ENCODE results near the gene PALLD. TPM values are rescaled to one million over a fixed set of nuclear protein-coding genes. Genes with fewer than 3 reads are reported as not detected.

The PALLD gene
- total and polyA plus RNA-seq, 2 donors (not counting 3 experiments of a cell fraction or from before 2014, with no cell fraction given), result 13.4 to 48.2 TPM

GRCh38 chr4:168826620-168827019 lies 329.8 kb downstream of the PALLD start:
- TF ChIP-seq FOS (IDR thresholded peaks at IDR 0.05; ENCODE audit: borderline replicate concordance, insufficient read depth, low read length), result no peak
- TF ChIP-seq POLR2A (IDR thresholded peaks at IDR 0.05; ENCODE audit: low read depth, low read length), result no peak
- TF ChIP-seq MYC (IDR thresholded peaks at IDR 0.05; ENCODE audit: low read depth, low read length), result no peak
- no peak for TF ChIP-seq MAX (IDR thresholded peaks at IDR 0.05; ENCODE audit: insufficient read depth, insufficient read length)
- no peak for TF ChIP-seq JUN (IDR thresholded peaks at IDR 0.05; ENCODE audit: borderline replicate concordance, insufficient read depth, insufficient read length, low read depth)
- TF ChIP-seq POLR2AphosphoS5 (IDR thresholded peaks at IDR 0.05; ENCODE audit: insufficient read depth, low read depth, low read length), result no peak
- no peak for TF ChIP-seq GATA2 (IDR thresholded peaks at IDR 0.05; ENCODE audit: insufficient read depth, insufficient read length, low read depth, low read length)
- Histone ChIP-seq H3K9ac (replicated peaks; ENCODE audit: extremely low read depth, insufficient read depth, low read length) (no peak overlapping the region), H3K9me3 (replicated peaks; ENCODE audit: control insufficient read depth, insufficient read depth, low read length) (no peaks in the 10 kb centered on the region), H3K79me2 (ENCODE audit: control insufficient read depth, insufficient read depth, low read length) (no peaks in the 10 kb centered on the region), H3K4me1 (ENCODE audit: control insufficient read depth, extremely low read depth, insufficient read depth, low read length) (peaks cover 7% of the 10 kb centered on the region), H3K27ac (ENCODE audit: insufficient read depth, low read depth, low read length) (no peak overlapping the region), H3K4me3 (replicated peaks in 1 of 3; ENCODE audit: insufficient read depth in 1 of 3, low read depth in 1 of 3, low read length in 3 of 3) (no peak overlapping the region), H3K4me2 (ENCODE audit: insufficient read depth, low read length) (no peak overlapping the region), H3K36me3 (ENCODE audit: control insufficient read depth in 2 of 2, extremely low read depth in 1 of 2, insufficient read depth in 2 of 2, low read length in 2 of 2) (no peaks in the 10 kb centered on the region), H2AFZ (ENCODE audit: low read depth, low read length) (no peak overlapping the region), H3K27me3 (ENCODE audit: control insufficient read depth in 2 of 2, insufficient read depth in 2 of 2, low read length in 2 of 2) (no peaks in the 10 kb centered on the region), H3K9me1 (replicated peaks; ENCODE audit: control insufficient read depth, extremely low read depth, insufficient read depth, low read length) (no peaks in the 10 kb centered on the region), H4K20me1 (replicated peaks; ENCODE audit: control insufficient read depth, extremely low read depth, insufficient read depth, low read length) (no peaks in the 10 kb centered on the region)
- ChIA-PET CTCF (no interaction called here), POLR2A (no interaction called here)
- no peak for DNase-seq (ENCODE audit: low read depth, low spot score)
- no peak for FAIRE-seq
- dilution Hi-C loops (cut with MboI; ENCODE audit: extremely low pct_ligation_motif_present, low sequenced_read_pairs) (no loop called here), intact Hi-C loops (cut with micrococcal nuclease) (no loop called here)
- no TSS peak for BruUV-seq (replicated peaks)

All from endothelial cell of umbilical vein (primary cell).